H9 (cell line): ENCODE measurements around the gene ST6GALNAC6. TPM values are rescaled to one million over a fixed set of nuclear protein-coding genes. Genes with fewer than 3 reads are reported as not detected.

ENCODE experiments used
- DNase-seq: peaks from one replicate; pipeline ENCODE4 v3.0.0-alpha.2; 2017
- H2AFZ ChIP-seq: one replicate; pipeline ENCODE4 v1.6.1; 2013; ENCODE audit warnings: mild to moderate bottlenecking, low read length, control low read depth, moderate library complexity
- H2AK5ac ChIP-seq: 2 replicates; pipeline ENCODE4 v1.6.1; 2013; ENCODE audit warnings: low read length, control low read depth, mixed read lengths; ENCODE audit not compliant: insufficient read length
- H2BK120ac ChIP-seq: one replicate; pipeline ENCODE4 v1.6.1; 2013; ENCODE audit warnings: low read depth, mild to moderate bottlenecking, low read length, control low read depth, inconsistent platforms; ENCODE audit not compliant: poor library complexity, severe bottlenecking
- H2BK12ac ChIP-seq: 2 replicates; pipeline ENCODE4 v1.6.1; 2013; ENCODE audit warnings: low read length, control low read depth, mixed read lengths, low read depth; ENCODE audit not compliant: insufficient read length
- H2BK15ac ChIP-seq: 2 replicates; pipeline ENCODE4 v1.6.1; 2013; ENCODE audit warnings: low read depth, low read length, control low read depth
- H2BK20ac ChIP-seq: one replicate; pipeline ENCODE4 v1.6.1; 2013; ENCODE audit warnings: low read depth, mild to moderate bottlenecking, low read length, control low read depth, inconsistent platforms; ENCODE audit not compliant: poor library complexity, severe bottlenecking
- H2BK5ac ChIP-seq: 2 replicates; pipeline ENCODE4 v1.6.1; 2013; ENCODE audit warnings: low read length, control low read depth, mixed read lengths; ENCODE audit not compliant: insufficient read length
- H3K14ac ChIP-seq: 2 replicates; pipeline ENCODE4 v1.6.1; 2013; ENCODE audit warnings: low read length, control low read depth; ENCODE audit not compliant: insufficient read depth
- H3K18ac ChIP-seq: 2 replicates; pipeline ENCODE4 v1.6.1; 2013; ENCODE audit warnings: low read depth, mild to moderate bottlenecking, mixed read lengths, low read length, control low read depth; ENCODE audit not compliant: insufficient read length
- H3K23ac ChIP-seq: 2 replicates; pipeline ENCODE4 v1.6.1; 2013; ENCODE audit warnings: low read length, control low read depth, mixed read lengths, low read depth; ENCODE audit not compliant: insufficient read length
- H3K23me2 ChIP-seq: 2 replicates; pipeline ENCODE4 v1.6.1; 2013; ENCODE audit warnings: low read depth, mild to moderate bottlenecking, mixed read lengths, low read length, control low read depth; ENCODE audit not compliant: insufficient read length, poor library complexity, severe bottlenecking
- H3K27ac ChIP-seq: 2 replicates; pipeline ENCODE4 v1.5.1; 2013; ENCODE audit warnings: low read length, control low read depth, mixed read lengths, low read depth; ENCODE audit not compliant: insufficient read length
- H3K27me3 ChIP-seq: 2 replicates; pipeline ENCODE4 v1.6.1; 2013; ENCODE audit warnings: low read length, control low read depth, inconsistent platforms; ENCODE audit not compliant: insufficient read depth
- H3K4ac ChIP-seq: 2 replicates; pipeline ENCODE4 v1.6.1; 2013; ENCODE audit warnings: low read depth, mild to moderate bottlenecking, control low read depth, inconsistent platforms, low read length, moderate library complexity
- H3K4me1 ChIP-seq: 2 replicates; pipeline ENCODE4 v1.6.1; 2013; ENCODE audit warnings: low read length, control low read depth, inconsistent platforms; ENCODE audit not compliant: insufficient read depth
- H3K4me2 ChIP-seq: 2 replicates; pipeline ENCODE4 v1.6.1; 2013; ENCODE audit warnings: low read length, control low read depth, mixed read lengths; ENCODE audit not compliant: insufficient read length, insufficient read depth
- H3K56ac ChIP-seq: 2 replicates; pipeline ENCODE4 v1.6.1; 2013; ENCODE audit warnings: low read depth, mild to moderate bottlenecking, mixed read lengths, low read length, control low read depth; ENCODE audit not compliant: insufficient read length
- H3K79me1 ChIP-seq: 2 replicates; pipeline ENCODE4 v1.6.1; 2013; ENCODE audit warnings: low read depth, mild to moderate bottlenecking, moderate library complexity, low read length, control low read depth, inconsistent platforms; ENCODE audit not compliant: insufficient read depth, poor library complexity, severe bottlenecking
- H3K79me2 ChIP-seq: 2 replicates; pipeline ENCODE4 v1.6.1; 2013; ENCODE audit warnings: low read length, control low read depth, inconsistent platforms; ENCODE audit not compliant: insufficient read depth
- H3K9ac ChIP-seq: 2 replicates; pipeline ENCODE4 v1.6.1; 2013; ENCODE audit warnings: low read length, control low read depth, mixed read lengths; ENCODE audit not compliant: insufficient read length; ENCODE audit errors: extremely low read depth
- H3K9me3 ChIP-seq: one replicate; pipeline ENCODE4 v1.6.1; 2013; ENCODE audit warnings: low read depth, low read length, inconsistent platforms; ENCODE audit not compliant: control insufficient read depth
- H3T11ph ChIP-seq: one replicate; pipeline ENCODE4 v1.6.1; 2013; ENCODE audit warnings: mild to moderate bottlenecking, low read length, control low read depth, inconsistent platforms
- H4K20me1 ChIP-seq: one replicate; pipeline ENCODE4 v1.6.1; 2013; ENCODE audit not compliant: control insufficient read depth, insufficient read length, insufficient read depth
- H4K5ac ChIP-seq: 2 replicates; pipeline ENCODE4 v1.6.1; 2013; ENCODE audit warnings: low read depth, mild to moderate bottlenecking, mixed read lengths, low read length, control low read depth; ENCODE audit not compliant: insufficient read length
- H4K8ac ChIP-seq: replicated peaks from 2 replicates; pipeline ENCODE4 v1.6.1; 2013; ENCODE audit warnings: low read length, control low read depth, mixed read lengths, low read depth; ENCODE audit not compliant: insufficient read length
- H4K91ac ChIP-seq: 2 replicates; pipeline ENCODE4 v1.6.1; 2013; ENCODE audit warnings: low read depth, mild to moderate bottlenecking, moderate library complexity, mixed read lengths, low read length, control low read depth; ENCODE audit not compliant: insufficient read length
- H3K27ac Mint-ChIP-seq, 3 experiments: 2 replicates in 2 of 3; 3 replicates in 1 of 3; pipeline ENCODE4 v1.8.0; 2020 to 2021; ENCODE audit warnings: mixed read lengths in 3 of 3, mild to moderate bottlenecking in 1 of 3, moderate library complexity in 1 of 3
- H3K27me3 Mint-ChIP-seq: 2 replicates; pipeline ENCODE4 v1.8.0; 2021; ENCODE audit warnings: low read depth, mild to moderate bottlenecking, moderate library complexity, mixed read lengths
- H3K36me3 Mint-ChIP-seq, 3 experiments: 2 replicates in 2 of 3; 3 replicates in 1 of 3; pipeline ENCODE4 v1.8.0; 2020 to 2021; ENCODE audit warnings: low read depth in 3 of 3, mixed read lengths in 3 of 3; ENCODE audit not compliant: insufficient read depth in 1 of 3
- H3K4me1 Mint-ChIP-seq, 2 experiments: 2 replicates each; pipeline ENCODE4 v1.8.0; 2020; ENCODE audit warnings: mixed read lengths in 2 of 2
- H3K4me3 Mint-ChIP-seq, 2 experiments: 2 replicates in 1 of 2; 3 replicates in 1 of 2; pipeline ENCODE4 v1.8.0; 2020 to 2021; ENCODE audit warnings: mild to moderate bottlenecking in 2 of 2, mixed read lengths in 2 of 2, moderate library complexity in 1 of 2
- H3K9me3 Mint-ChIP-seq, 2 experiments: 2 replicates in 1 of 2; 3 replicates in 1 of 2; pipeline ENCODE4 v1.8.0; 2020; ENCODE audit warnings: mild to moderate bottlenecking in 2 of 2, mixed read lengths in 2 of 2, moderate library complexity in 1 of 2
- CTCF ChIP-seq: fragments of 200-600 bp; sonication (generic); conservative IDR thresholded peaks from 3 replicates; pipeline ENCODE4 v1.8.0; 2021; ENCODE audit warnings: antibody characterized with exemption, mild to moderate bottlenecking
- WGBS: extraction: QIAGEN DNeasy Blood & Tissue Kit; methylation state at CpG from one replicate; pipeline ENCODE4 v1.1.7; 2013; ENCODE audit warnings: missing lambda C conversion rate, low lambda C conversion rate, mixed read lengths; ENCODE audit not compliant: insufficient read length; ENCODE audit errors: extremely low coverage; 5-methylcytosine and 5-hydroxymethylcytosine counted together
- total RNA-seq: library from RNA; stranded (reverse); gene quantifications from 2 replicates; pipeline ENCODE4 v1.2.1, GENCODE V29; 2021

Gene ST6GALNAC6
- total RNA-seq, 1 experiment from 2014 or later, result 29.8 TPM

- no peak overlapping the region for H3K18ac ChIP-seq
- Mint-ChIP-seq H3K4me1 (peaks cover 6 to 20% of the 10 kb centered on the region in 2 experiments; a peak in 3 of 4 replicates), H3K27me3 (no peaks in the 10 kb centered on the region; the same call in 1 of the 2 replicates), H3K27ac (peak overlapping the region in 1 of 3 experiments; percentile 40; a peak in 4 of 7 replicates), H3K4me3 (no peak overlapping the region), H3K36me3 (peaks cover 7 to 34% (median 33%) of the 10 kb centered on the region in 3 experiments; a peak in 6 of 7 replicates), H3K9me3 (no peaks in the 10 kb centered on the region)
- no peaks in the 10 kb centered on the region for H3K27me3 ChIP-seq
- no peak for TF ChIP-seq CTCF
- H3K27ac ChIP-seq, result no peak overlapping the region
- no peaks in the 10 kb centered on the region for H3K23me2 ChIP-seq
- WGBS, result no CpG with 5 or more reads among the region's 13 CpGs
- no peak overlapping the region for H3K56ac ChIP-seq
- no peaks in the 10 kb centered on the region for H4K20me1 ChIP-seq
- H3T11ph ChIP-seq, result no peak overlapping the region
- no peaks in the 10 kb centered on the region for H3K4me1 ChIP-seq
- no peak overlapping the region for H2BK5ac ChIP-seq
- H2AK5ac ChIP-seq, result no peak overlapping the region
- H2AFZ ChIP-seq, result no peak overlapping the region
- H3K23ac ChIP-seq, result no peak overlapping the region
- H3K9me3 ChIP-seq, result no peaks in the 10 kb centered on the region
- no peak overlapping the region for H3K4me2 ChIP-seq
- no peak overlapping the region for H4K91ac ChIP-seq
- no peaks in the 10 kb centered on the region for H3K79me2 ChIP-seq
- no peak overlapping the region for H4K8ac ChIP-seq
- no peak overlapping the region for H2BK12ac ChIP-seq
- no peaks in the 10 kb centered on the region for H3K79me1 ChIP-seq
- H2BK15ac ChIP-seq, result no peak overlapping the region
- no peak overlapping the region for H4K5ac ChIP-seq
- H3K14ac ChIP-seq, result no peak overlapping the region
- H2BK20ac ChIP-seq, result no peak overlapping the region
- no peak for DNase-seq
- H2BK120ac ChIP-seq, result no peak overlapping the region
- no peak overlapping the region for H3K9ac ChIP-seq
- no peak overlapping the region for H3K4ac ChIP-seq
Observed at GRCh38 chr9:127885508-127886281, 13.7 kb downstream of the ST6GALNAC6 start.
